ENCODE results near the gene MCRIP1.

The MCRIP1 gene

DNA sequence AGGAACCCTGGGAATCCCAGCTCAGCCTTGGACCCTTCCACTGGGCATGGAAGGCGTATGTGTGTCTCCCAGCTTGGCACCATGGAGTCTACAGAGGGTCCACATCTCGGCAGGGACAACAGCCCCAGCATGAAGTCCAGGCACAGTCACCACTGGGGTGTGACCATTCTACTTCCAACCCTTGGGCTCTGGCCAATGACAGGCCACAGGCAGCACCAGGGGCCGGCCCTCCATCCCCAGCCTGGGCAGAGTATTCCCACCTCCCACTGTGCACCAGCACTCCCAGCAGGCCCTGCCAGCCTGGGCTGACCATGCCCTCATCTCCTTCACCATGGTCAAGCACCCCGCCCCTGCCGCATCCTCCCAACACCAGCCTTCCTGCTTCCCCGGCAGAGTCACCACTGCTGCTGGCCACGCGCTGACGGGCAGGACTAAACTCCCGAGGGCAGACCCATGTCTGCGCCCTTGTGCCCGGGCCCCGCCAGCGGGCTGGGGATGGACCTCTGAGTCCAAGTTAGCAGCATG lies 11.3 kb upstream of the MCRIP1 start:
- Histone ChIP-seq H4K20me1 (ENCODE audit: insufficient read depth, low read length) (0 out of 2 replicates have a peak, but pooled peaks cover 14% of the 10 kb centered on the region), H3K27me3 (ENCODE audit: low read depth, low read length) (no peaks in the 10 kb centered on the region), H3K4me1 (ENCODE audit: low read length) (no peaks in the 10 kb centered on the region), H3K9ac (ENCODE audit: low read length) (no peak overlapping the region), H3K27ac (ENCODE audit: low read length) (no peak overlapping the region), H2AFZ (ENCODE audit: low read depth, low read length) (no peak overlapping the region), H3K9me3 (ENCODE audit: insufficient read depth, low read length) (no peaks in the 10 kb centered on the region), H3K36me3 (replicated peaks; ENCODE audit: low read depth, low read length) (peaks cover 48% of the 10 kb centered on the region), H3K79me2 (ENCODE audit: low read length) (no peaks in the 10 kb centered on the region), H3K4me2 (ENCODE audit: low read length) (no peak overlapping the region), H3K4me3 (ENCODE audit: low read length) (no peak overlapping the region)
- TF ChIP-seq, protein P1, sequence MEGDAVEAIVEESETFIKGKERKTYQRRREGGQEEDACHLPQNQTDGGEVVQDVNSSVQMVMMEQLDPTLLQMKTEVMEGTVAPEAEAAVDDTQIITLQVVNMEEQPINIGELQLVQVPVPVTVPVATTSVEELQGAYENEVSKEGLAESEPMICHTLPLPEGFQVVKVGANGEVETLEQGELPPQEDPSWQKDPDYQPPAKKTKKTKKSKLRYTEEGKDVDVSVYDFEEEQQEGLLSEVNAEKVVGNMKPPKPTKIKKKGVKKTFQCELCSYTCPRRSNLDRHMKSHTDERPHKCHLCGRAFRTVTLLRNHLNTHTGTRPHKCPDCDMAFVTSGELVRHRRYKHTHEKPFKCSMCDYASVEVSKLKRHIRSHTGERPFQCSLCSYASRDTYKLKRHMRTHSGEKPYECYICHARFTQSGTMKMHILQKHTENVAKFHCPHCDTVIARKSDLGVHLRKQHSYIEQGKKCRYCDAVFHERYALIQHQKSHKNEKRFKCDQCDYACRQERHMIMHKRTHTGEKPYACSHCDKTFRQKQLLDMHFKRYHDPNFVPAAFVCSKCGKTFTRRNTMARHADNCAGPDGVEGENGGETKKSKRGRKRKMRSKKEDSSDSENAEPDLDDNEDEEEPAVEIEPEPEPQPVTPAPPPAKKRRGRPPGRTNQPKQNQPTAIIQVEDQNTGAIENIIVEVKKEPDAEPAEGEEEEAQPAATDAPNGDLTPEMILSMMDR (IDR thresholded peaks at IDR 0.05; ENCODE audit: low read depth, low read length) = no peak
- no peak for TF ChIP-seq EZH2phosphoT487 (IDR thresholded peaks at IDR 0.05; ENCODE audit: low read depth)

DNA sequence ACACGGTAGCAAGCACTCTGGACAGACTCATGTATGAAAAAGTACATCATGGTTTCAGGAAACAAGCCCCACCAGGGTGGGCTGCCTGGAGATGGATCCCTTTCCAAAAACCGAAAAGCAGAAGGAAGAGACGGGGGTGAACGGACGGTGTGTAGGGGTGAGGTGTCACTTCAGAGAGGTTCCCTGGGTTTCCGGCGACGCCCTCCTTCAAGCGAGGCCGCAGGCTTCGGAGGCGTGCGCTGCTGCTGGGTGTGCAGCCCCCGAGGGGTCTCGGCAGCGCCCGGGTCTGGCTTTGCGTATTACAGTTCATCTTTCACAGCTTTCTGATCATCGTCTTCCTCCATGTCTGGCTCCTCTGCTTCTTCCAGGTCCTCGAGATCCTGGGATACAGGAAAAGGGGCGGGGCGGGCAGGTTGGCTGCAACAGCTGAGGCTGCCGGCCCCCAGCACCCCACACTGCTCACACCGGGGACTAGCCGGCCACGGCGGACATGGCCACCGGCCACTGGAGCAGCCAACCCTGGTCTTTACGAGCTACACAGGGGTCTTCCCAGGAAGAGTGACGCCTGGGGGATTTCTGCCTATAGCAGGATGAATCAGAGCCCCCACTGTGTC lies 10.7 kb upstream of the MCRIP1 start:
- H3K79me2 ChIP-seq (ENCODE audit: low read length) = no peaks in the 10 kb centered on the region
- no peak overlapping the region for H2AFZ ChIP-seq (ENCODE audit: low read depth, low read length)
- H3K4me1 ChIP-seq (ENCODE audit: low read length) = no peaks in the 10 kb centered on the region
- H3K9me3 ChIP-seq (ENCODE audit: insufficient read depth, low read length) = no peaks in the 10 kb centered on the region
- H3K4me2 ChIP-seq (ENCODE audit: low read length) = no peak overlapping the region
- H4K20me1 ChIP-seq (ENCODE audit: insufficient read depth, low read length) = 0 out of 2 replicates have a peak, but pooled peaks cover 14% of the 10 kb centered on the region
- H3K4me3 ChIP-seq (ENCODE audit: low read length) = no peak overlapping the region
- H3K27ac ChIP-seq (ENCODE audit: low read length) = no peak overlapping the region
- H3K27me3 ChIP-seq (ENCODE audit: low read depth, low read length) = no peaks in the 10 kb centered on the region
- H3K9ac ChIP-seq (ENCODE audit: low read length) = no peak overlapping the region
- TF ChIP-seq EZH2phosphoT487 (IDR thresholded peaks at IDR 0.05; ENCODE audit: low read depth) = no peak
- TF ChIP-seq, protein P1 (IDR thresholded peaks at IDR 0.05; ENCODE audit: low read depth, low read length) = no peak
- H3K36me3 ChIP-seq (replicated peaks; ENCODE audit: low read depth, low read length) = peaks cover 48% of the 10 kb centered on the region

DNA sequence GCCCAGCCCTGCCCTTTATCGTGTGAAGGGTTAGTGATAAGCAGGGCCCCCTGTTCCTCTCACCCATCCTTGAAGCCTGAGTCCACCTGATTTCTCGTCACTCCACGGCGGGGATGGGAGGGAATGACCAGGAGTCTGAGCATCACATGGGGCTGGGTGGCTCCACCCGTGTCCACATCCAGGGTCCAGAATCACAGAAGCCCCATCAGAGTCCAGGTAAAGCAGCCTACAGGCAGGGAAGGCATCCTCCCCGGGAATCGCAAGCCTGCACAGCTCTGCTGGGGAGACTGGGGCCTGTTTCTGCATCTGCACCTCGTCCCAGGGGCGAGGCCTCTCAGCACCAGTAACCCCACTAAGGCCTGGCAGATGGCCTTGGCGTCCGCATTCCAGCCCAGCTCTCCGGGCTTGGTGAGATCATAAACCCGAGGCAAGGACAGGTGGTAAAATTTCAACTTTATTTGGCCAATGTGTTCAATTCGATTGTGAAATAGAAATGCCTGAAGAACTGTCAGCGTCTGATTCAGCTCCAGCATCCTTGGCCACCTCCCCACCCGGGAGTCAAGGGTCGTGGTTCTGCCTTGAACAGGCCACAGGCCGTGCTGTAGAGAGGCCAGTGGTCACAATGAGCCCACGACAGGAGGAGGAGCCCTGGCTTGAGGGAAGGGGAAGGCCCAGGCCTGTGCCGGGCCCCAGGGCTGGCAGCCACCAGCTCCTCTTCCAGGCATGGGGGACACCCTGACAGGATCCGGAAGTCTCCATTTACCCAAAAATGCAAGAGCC lies 9.8 kb upstream of the MCRIP1 start:
- peaks cover 45% of the 10 kb centered on the region for H3K36me3 ChIP-seq (replicated peaks; ENCODE audit: low read depth, low read length)
- H4K20me1 ChIP-seq (ENCODE audit: insufficient read depth, low read length) = 0 out of 2 replicates have a peak, but pooled peaks cover 14% of the 10 kb centered on the region
- no peaks in the 10 kb centered on the region for H3K27me3 ChIP-seq (ENCODE audit: low read depth, low read length)
- no peaks in the 10 kb centered on the region for H3K9me3 ChIP-seq (ENCODE audit: insufficient read depth, low read length)
- H3K4me1 ChIP-seq (ENCODE audit: low read length) = no peaks in the 10 kb centered on the region
- no peak for TF ChIP-seq EZH2phosphoT487 (IDR thresholded peaks at IDR 0.05; ENCODE audit: low read depth)
- TF ChIP-seq, protein P1 (IDR thresholded peaks at IDR 0.05; ENCODE audit: low read depth, low read length) = no peak
- no peak overlapping the region for H3K4me3 ChIP-seq (ENCODE audit: low read length)
- H2AFZ ChIP-seq (ENCODE audit: low read depth, low read length) = no peak overlapping the region
- no peaks in the 10 kb centered on the region for H3K79me2 ChIP-seq (ENCODE audit: low read length)
- H3K9ac ChIP-seq (ENCODE audit: low read length) = no peak overlapping the region
- no peak overlapping the region for H3K27ac ChIP-seq (ENCODE audit: low read length)
- no peak overlapping the region for H3K4me2 ChIP-seq (ENCODE audit: low read length)

DNA sequence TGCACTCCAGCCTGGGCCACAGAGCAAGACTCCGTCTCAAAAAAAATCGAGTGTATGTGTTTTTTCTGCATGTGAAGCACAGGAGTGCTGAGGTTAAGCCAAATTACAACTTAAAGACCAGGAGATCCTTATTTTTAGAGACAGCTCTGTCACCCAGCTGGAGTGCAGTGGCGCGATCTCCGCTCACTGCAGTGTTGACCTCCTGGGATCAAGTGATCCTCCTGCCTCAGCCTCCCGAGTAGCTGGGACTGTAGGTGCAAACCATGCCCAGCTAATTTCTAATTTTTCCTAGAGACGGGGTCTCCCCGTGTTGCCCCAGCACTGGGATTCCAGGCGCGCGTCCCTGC lies 9.3 kb upstream of the MCRIP1 start:
- no peak for TF ChIP-seq EZH2phosphoT487 (IDR thresholded peaks at IDR 0.05; ENCODE audit: low read depth)
- TF ChIP-seq, protein P1 (IDR thresholded peaks at IDR 0.05; ENCODE audit: low read depth, low read length) = no peak
- H3K4me1 ChIP-seq (ENCODE audit: low read length) = no peaks in the 10 kb centered on the region
- H3K4me2 ChIP-seq (ENCODE audit: low read length) = no peak overlapping the region
- no peaks in the 10 kb centered on the region for H3K9me3 ChIP-seq (ENCODE audit: insufficient read depth, low read length)
- 0 out of 2 replicates have a peak, but pooled peaks cover 14% of the 10 kb centered on the region for H4K20me1 ChIP-seq (ENCODE audit: insufficient read depth, low read length)
- no peak overlapping the region for H2AFZ ChIP-seq (ENCODE audit: low read depth, low read length)
- H3K27ac ChIP-seq (ENCODE audit: low read length) = no peak overlapping the region
- H3K27me3 ChIP-seq (ENCODE audit: low read depth, low read length) = no peaks in the 10 kb centered on the region
- peaks cover 44% of the 10 kb centered on the region for H3K36me3 ChIP-seq (replicated peaks; ENCODE audit: low read depth, low read length)
- H3K79me2 ChIP-seq (ENCODE audit: low read length) = no peaks in the 10 kb centered on the region
- no peak overlapping the region for H3K4me3 ChIP-seq (ENCODE audit: low read length)
- no peak overlapping the region for H3K9ac ChIP-seq (ENCODE audit: low read length)

All from OCI-LY3 (cell line).